LNCAP (cell line): ENCODE data around the gene LPP.

Experiments
- CTCF ChIP-seq: fragments of 450-650 bp; IDR thresholded peaks from 2 replicates; pipeline ENCODE4 v1.5.1; 2017; ENCODE audit warnings: mild to moderate bottlenecking

LPP gene

GRCh38 chr3:188246905-188247304 is 92.9 kb downstream of the LPP start:
- TF ChIP-seq CTCF: no peak

- no peak for TF ChIP-seq CTCF
These were observed 94.1 kb downstream of the LPP start for GRCh38 chr3:188248036-188248561.

- no peak for TF ChIP-seq CTCF
These were observed 99.3 kb downstream of the LPP start for GRCh38 chr3:188253123-188253793.

- no peak for TF ChIP-seq CTCF
These were observed 100.0 kb downstream of the LPP start for GRCh38 chr3:188253800-188254452.

GRCh38 chr3:188254520-188255070 is 100.6 kb downstream of the LPP start:
- TF ChIP-seq CTCF: no peak

- no peak for TF ChIP-seq CTCF
These were observed 101.2 kb downstream of the LPP start for GRCh38 chr3:188255190-188255589.

- no peak for TF ChIP-seq CTCF
These were observed 102.8 kb downstream of the LPP start for GRCh38 chr3:188256758-188257157.
